Measurements from ENCODE around the gene WDR90. TPM values are rescaled to one million over a fixed set of nuclear protein-coding genes. Genes with fewer than 3 reads are reported as not detected.

WDR90 gene
- polyA plus RNA-seq, 3 donors, result 0.13 to 16.5 (median 1.1) TPM

- Mint-ChIP-seq H3K27me3 (ENCODE audit: low read depth in 3 of 3) (peaks cover 0 to 2% (median 2%) of the 10 kb centered on the region in 3 donors), H3K4me3 (no peak overlapping the region), H3K36me3 (peaks cover 14 to 28% of the 10 kb centered on the region in 2 donors), H3K9me3 (no peaks in the 10 kb centered on the region), H3K4me1 (peaks cover 9% of the 10 kb centered on the region), H3K27ac (no peak overlapping the region)
- 97% methylated on average over 9 of the region's 13 CpGs for WGBS (ENCODE audit: insufficient coverage)
- H3K27ac ChIP-seq (ENCODE audit: low read depth in 1 of 2, low read length in 2 of 2), result no peak overlapping the region
- H3K79me2 ChIP-seq (ENCODE audit: insufficient read depth, low read length), result peaks cover 20% of the 10 kb centered on the region
- no peak for TF ChIP-seq CTCF (IDR thresholded peaks at IDR 0.05)
- H3K9me3 ChIP-seq (replicated peaks in 1 of 2; ENCODE audit: control insufficient read depth in 1 of 2, insufficient read depth in 1 of 2, low read length in 2 of 2), result no peaks in the 10 kb centered on the region
- no peak overlapping the region for H2AFZ ChIP-seq (ENCODE audit: insufficient read depth, low read depth, low read length, poor library complexity, severe bottlenecking)
- H3K27me3 ChIP-seq (ENCODE audit: control insufficient read depth in 2 of 2, insufficient read depth in 2 of 2, low read length in 2 of 2), result no peaks in the 10 kb centered on the region
- H3K36me3 ChIP-seq (replicated peaks in 1 of 2; ENCODE audit: control insufficient read depth in 1 of 2, insufficient read depth in 2 of 2, low read length in 2 of 2), result peaks cover 23 to 24% of the 10 kb centered on the region in 2 donors
- intact Hi-C loops (cut with micrococcal nuclease), result no loop called here
- peaks cover 17 to 21% of the 10 kb centered on the region in 2 donors for H3K4me1 ChIP-seq (ENCODE audit: control insufficient read depth in 1 of 2, insufficient read depth in 2 of 2, low read length in 2 of 2)
- no peak for DNase-seq
- no peak overlapping the region for H3K9ac ChIP-seq (ENCODE audit: insufficient read depth, low read length, poor library complexity, severe bottlenecking)
- no peak overlapping the region for H3K4me3 ChIP-seq (replicated peaks in 1 of 3; ENCODE audit: low read depth in 2 of 3, low read length in 3 of 3)
- H3K4me2 ChIP-seq (replicated peaks; ENCODE audit: extremely low read depth, low read length, poor library complexity, severe bottlenecking), result no peak overlapping the region
- peaks cover 28% of the 10 kb centered on the region for H4K20me1 ChIP-seq (ENCODE audit: insufficient read depth, low read length)
These were observed 17.4 kb downstream of the WDR90 start for GRCh38 chr16:666572-666971.

GRCh38 chr16:667113-667779, 18.1 kb downstream of the WDR90 start:
- Mint-ChIP-seq H3K27ac (peak overlapping the region in 5 of 7 donors; percentile 51 to 78 (median 66)), H3K27me3 (ENCODE audit: low read depth in 3 of 3) (peaks cover 0 to 2% (median 2%) of the 10 kb centered on the region in 3 donors), H3K4me3 (peak overlapping the region; percentile 53 to 78), H3K4me1 (peaks cover 9% of the 10 kb centered on the region), H3K9me3 (no peaks in the 10 kb centered on the region), H3K36me3 (peaks cover 19 to 34% of the 10 kb centered on the region in 2 donors)
- no peak for TF ChIP-seq CTCF (IDR thresholded peaks at IDR 0.05)
- Histone ChIP-seq H3K79me2 (ENCODE audit: insufficient read depth, low read length) (peaks cover 20% of the 10 kb centered on the region), H3K4me2 (replicated peaks; ENCODE audit: extremely low read depth, low read length, poor library complexity, severe bottlenecking) (peak overlapping the region; percentile 96), H3K9ac (ENCODE audit: insufficient read depth, low read length, poor library complexity, severe bottlenecking) (no peak overlapping the region), H2AFZ (ENCODE audit: insufficient read depth, low read depth, low read length, poor library complexity, severe bottlenecking) (peak overlapping the region; percentile 74), H3K27ac (ENCODE audit: low read depth in 1 of 2, low read length in 2 of 2) (peak overlapping the region; percentile 8 to 68), H3K4me3 (replicated peaks in 1 of 3; ENCODE audit: low read depth in 2 of 3, low read length in 3 of 3) (peak overlapping the region in 1 of 3 experiments; percentile 87), H3K9me3 (replicated peaks in 1 of 2; ENCODE audit: control insufficient read depth in 1 of 2, insufficient read depth in 1 of 2, low read length in 2 of 2) (no peaks in the 10 kb centered on the region), H3K27me3 (ENCODE audit: control insufficient read depth in 2 of 2, insufficient read depth in 2 of 2, low read length in 2 of 2) (no peaks in the 10 kb centered on the region), H4K20me1 (ENCODE audit: insufficient read depth, low read length) (peaks cover 30% of the 10 kb centered on the region), H3K4me1 (ENCODE audit: control insufficient read depth in 1 of 2, insufficient read depth in 2 of 2, low read length in 2 of 2) (peaks cover 17 to 21% of the 10 kb centered on the region in 2 donors), H3K36me3 (replicated peaks in 1 of 2; ENCODE audit: control insufficient read depth in 1 of 2, insufficient read depth in 2 of 2, low read length in 2 of 2) (peaks cover 30 to 31% of the 10 kb centered on the region in 2 donors)
- WGBS (ENCODE audit: insufficient coverage), result 90% methylated on average over 21 of the region's 22 CpGs
- DNase-seq, result no peak
- intact Hi-C loops (cut with micrococcal nuclease), result no loop called here
